Right lobe of liver (tissue), 6 donors: ENCODE results near the gene METTL22. TPM values are rescaled to one million over a fixed set of nuclear protein-coding genes. Genes with fewer than 3 reads are reported as not detected.

Source experiments
- ATAC-seq, 4 donors: fragments of 200-7000 bp; cut with Tn5 transposase; one replicate each; pipeline ENCODE4 v1.9.1; 2020; ENCODE audit warnings: mild to moderate bottlenecking in 4 of 4, moderate library complexity in 4 of 4
- DNase-seq, 3 donors: peaks; one replicate each; pipeline ENCODE4 v3.0.0-alpha.2; 2020
- H3K27ac ChIP-seq, 3 donors: fragments of 200-600 bp; one replicate each; pipeline ENCODE4 v1.8.0; 2022
- H3K27me3 ChIP-seq, 2 donors: fragments of 200-600 bp; one replicate each; pipeline ENCODE4 v1.8.0; 2022
- H3K36me3 ChIP-seq, 4 donors: fragments of 200-600 bp; sonication (generic) in 1 of 4; one replicate each; pipeline versions ENCODE4 v1.5.1 to v1.8.0; 2017 to 2022; ENCODE audit warnings: control low read depth in 1 of 4
- H3K4me1 ChIP-seq, 4 donors: fragments of 200-600 bp; sonication (generic) in 1 of 4; one replicate each; pipeline versions ENCODE4 v1.5.1 to v1.8.0; 2017 to 2022; ENCODE audit warnings: control low read depth in 1 of 4
- H3K4me3 ChIP-seq, 3 donors: fragments of 200-600 bp; one replicate each; pipeline ENCODE4 v1.8.0; 2022
- H3K9me3 ChIP-seq, 4 donors: fragments of 200-600 bp; sonication (generic) in 1 of 4; one replicate each; pipeline versions ENCODE4 v1.5.1 to v1.8.0; 2017 to 2022; ENCODE audit warnings: control low read depth in 1 of 4
- CTCF ChIP-seq, 4 donors: fragments of 200-600 bp in 3 of 4; fragments of 450-650 bp in 1 of 4; IDR thresholded peaks; one replicate each; pipeline versions ENCODE4 v1.5.1 to v1.8.0; 2016 to 2022; ENCODE audit warnings: antibody characterized with exemption in 4 of 4, mild to moderate bottlenecking in 2 of 4
- POLR2A ChIP-seq: fragments of 450-650 bp; IDR thresholded peaks from one replicate; pipeline ENCODE4 v1.6.1; 2017; ENCODE audit warnings: antibody characterized with exemption, mild to moderate bottlenecking
- WGBS: methylation state at CpG from one replicate; pipeline ENCODE4 v1.1.6; 2018; ENCODE audit warnings: low coverage, low lambda C conversion rate; ENCODE audit not compliant: insufficient coverage; ENCODE audit errors: missing lambda C conversion rate; 5-methylcytosine and 5-hydroxymethylcytosine counted together
- intact Hi-C, 2 donors: fragments of 100-400 bp; cut with DNase I; formaldehyde crosslinking; loops; one replicate each; pipeline versions ENCODE4 v1.11.2 to v1.14.1; 2022
- total RNA-seq, 6 experiments: library from RNA; depleted of rRNA in 2 of 6; stranded (reverse); fragments of >200 nt in 2 of 6; fragmentation: NEBNext Ultra II Directional in 3 of 6; extraction: Animal tissue kit (Norgen Biotek cat#: 25700) in 3 of 6; gene quantifications; one replicate each; pipeline versions ENCODE4 v1.1.0 to v1.2.4, GENCODE V29; 2016 to 2023
- donor health status: DM: no; HTN: yes; CAD: no.
- donor health status: DM: no; HTN: no; CAD: no.
- donor health status: DM: no; HTN: no; CAD: no.
- donor health status: DM: no; HTN: yes; CAD: no.
- donor health status: DM: no; HTN: yes; CAD: no.

Gene METTL22
- total RNA-seq, 6 experiments from 2014 or later, result 11.3 to 15.2 (median 13.7) TPM

GRCh38 chr16:8645831-8646230 lies 24.3 kb downstream of the METTL22 start:
- ATAC-seq (no peak), DNase-seq (no peak)
- H3K9me3 ChIP-seq, result no peaks in the 10 kb centered on the region
- peaks cover 0 to 67% (median 23%) of the 10 kb centered on the region in 4 donors for H3K36me3 ChIP-seq
- H3K27ac ChIP-seq, result no peak overlapping the region
- intact Hi-C loops, result no loop called here
- no peaks in the 10 kb centered on the region for H3K4me1 ChIP-seq
- H3K27me3 ChIP-seq, result no peaks in the 10 kb centered on the region
- no peak overlapping the region for H3K4me3 ChIP-seq
- no peak for TF ChIP-seq CTCF (IDR thresholded peaks at IDR 0.05)
- TF ChIP-seq POLR2A, result no peak
- WGBS, result 92% methylated on average over 12 of the region's 13 CpGs

DNA sequence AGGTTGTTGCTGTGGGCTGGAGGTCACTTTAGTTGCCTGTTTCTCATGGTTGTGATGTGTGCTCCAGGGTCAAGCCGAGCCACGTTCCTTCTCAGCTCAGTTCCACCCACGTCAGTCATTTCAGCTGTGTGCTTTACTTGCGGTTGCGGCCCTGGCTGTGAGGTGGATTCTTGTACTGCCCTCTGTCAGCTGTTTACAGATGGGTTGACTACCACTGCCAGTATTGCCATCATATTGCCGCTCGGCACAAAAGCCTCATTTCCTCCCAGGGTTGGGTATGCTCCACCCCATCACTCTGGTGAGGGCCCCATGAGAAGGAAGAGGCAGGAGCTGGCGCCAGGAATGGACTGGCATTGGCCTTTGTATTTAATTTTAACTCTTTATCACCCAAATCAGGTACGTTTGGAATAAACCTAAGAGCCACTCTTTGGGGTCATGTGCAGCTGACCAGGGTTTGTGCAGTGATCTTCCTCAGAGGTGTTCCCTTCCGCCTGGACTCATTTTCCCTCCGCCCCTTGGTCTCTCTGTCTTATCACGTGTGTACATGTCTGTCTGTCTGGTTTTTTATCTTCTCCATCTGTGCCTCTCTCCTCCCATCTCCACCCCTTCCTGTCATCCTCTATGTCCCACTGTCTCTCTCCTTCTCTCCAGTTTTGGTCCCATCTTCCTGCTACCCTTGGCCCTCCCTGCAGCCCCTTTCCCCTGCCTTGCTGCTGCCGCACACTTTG lies 25.0 kb downstream of the METTL22 start:
- Histone ChIP-seq H3K27ac (no peak overlapping the region), H3K4me3 (no peak overlapping the region), H3K9me3 (no peaks in the 10 kb centered on the region), H3K27me3 (no peaks in the 10 kb centered on the region), H3K36me3 (peaks cover 0 to 61% (median 23%) of the 10 kb centered on the region in 4 donors), H3K4me1 (no peaks in the 10 kb centered on the region)
- TF ChIP-seq POLR2A, result no peak
- TF ChIP-seq CTCF (IDR thresholded peaks at IDR 0.05), result no peak
- ATAC-seq, result no peak
- DNase-seq, result no peak
- 70% methylated on average over 8 of the region's 13 CpGs for WGBS
- intact Hi-C loops, result no loop called here

- Histone ChIP-seq H3K27me3 (no peaks in the 10 kb centered on the region), H3K36me3 (peaks cover 0 to 48% (median 16%) of the 10 kb centered on the region in 4 donors), H3K4me1 (no peaks in the 10 kb centered on the region), H3K9me3 (no peaks in the 10 kb centered on the region), H3K4me3 (no peak overlapping the region), H3K27ac (no peak overlapping the region)
- ATAC-seq (no peak), DNase-seq (no peak)
- no peak for TF ChIP-seq POLR2A
- TF ChIP-seq CTCF (IDR thresholded peaks at IDR 0.05), result no peak
- intact Hi-C loops, result no loop called here
- 78% methylated on average over 5 of the region's 9 CpGs for WGBS
Observed at GRCh38 chr16:8647721-8648318, 26.3 kb downstream of the METTL22 start.

- Histone ChIP-seq H3K9me3 (no peaks in the 10 kb centered on the region), H3K36me3 (peaks cover 0 to 38% (median 12%) of the 10 kb centered on the region in 4 donors), H3K27ac (no peak overlapping the region), H3K27me3 (no peaks in the 10 kb centered on the region), H3K4me1 (no peaks in the 10 kb centered on the region), H3K4me3 (no peak overlapping the region)
- intact Hi-C loops, result no loop called here
- TF ChIP-seq CTCF (IDR thresholded peaks at IDR 0.05) (no peak), POLR2A (no peak)
- DNase-seq, result no peak
- 100% methylated on average over 2 of the region's 4 CpGs for WGBS
- no peak for ATAC-seq
Observed at GRCh38 chr16:8648877-8649276, 27.4 kb downstream of the METTL22 start.
